Upper lobe of left lung (tissue), 6 donors: ENCODE data around the gene RPS15A. TPM values are rescaled to one million over a fixed set of nuclear protein-coding genes. Genes with fewer than 3 reads are reported as not detected.

Experiments
- ATAC-seq, 2 donors: fragments of 200-7000 bp; cut with Tn5 transposase; one replicate each; pipeline ENCODE4 v1.9.1; 2022; ENCODE audit warnings: mild to moderate bottlenecking in 2 of 2, moderate library complexity in 2 of 2; ENCODE audit not compliant: low FRiP score in 2 of 2
- DNase-seq, 2 donors: peaks; one replicate each; pipeline ENCODE4 v3.0.0-alpha.2; 2019 to 2020
- H3K27ac ChIP-seq, 4 donors: fragments of 200-600 bp; sonication (generic); one replicate each; pipeline ENCODE4 v1.5.1; 2016 to 2019
- H3K27me3 ChIP-seq, 4 donors: fragments of 200-600 bp; sonication (generic); one replicate each; pipeline ENCODE4 v1.5.1; 2017 to 2019
- H3K36me3 ChIP-seq, 4 donors: fragments of 200-600 bp; sonication (generic); one replicate each; pipeline ENCODE4 v1.5.1; 2016 to 2019
- H3K4me1 ChIP-seq, 4 donors: fragments of 200-600 bp; sonication (generic); one replicate each; pipeline ENCODE4 v1.5.1; 2018 to 2019
- H3K4me3 ChIP-seq, 4 donors: fragments of 200-600 bp; sonication (generic); one replicate each; pipeline ENCODE4 v1.5.1; 2017 to 2019; ENCODE audit warnings: mild to moderate bottlenecking in 2 of 4, moderate library complexity in 1 of 4
- H3K9me3 ChIP-seq, 4 donors: fragments of 200-600 bp; sonication (generic); one replicate each; pipeline ENCODE4 v1.5.1; 2018 to 2019
- CTCF ChIP-seq, 6 experiments: fragments of 450-650 bp in 4 of 6; fragments of 200-600 bp in 2 of 6; sonication (generic) in 2 of 6; IDR thresholded peaks; one replicate each; pipeline ENCODE4 v1.5.1; 2016 to 2019; ENCODE audit warnings: antibody characterized with exemption in 6 of 6
- EP300 ChIP-seq, 4 donors: sonication (generic); formaldehyde crosslinking; IDR thresholded peaks; one replicate each; pipeline ENCODE4 v1.5.1; 2017; ENCODE audit warnings: antibody characterized with exemption in 4 of 4, control low read depth in 2 of 4
- POLR2A ChIP-seq, 4 donors: fragments of 450-650 bp; IDR thresholded peaks; one replicate each; pipeline ENCODE4 v1.5.1; 2016 to 2017; ENCODE audit warnings: antibody characterized with exemption in 4 of 4, mild to moderate bottlenecking in 2 of 4
- POLR2AphosphoS5 ChIP-seq, 2 donors: sonication (generic); formaldehyde crosslinking; IDR thresholded peaks; one replicate each; pipeline ENCODE4 v1.5.1; 2017; ENCODE audit warnings: antibody characterized with exemption in 2 of 2
- WGBS, 2 donors: methylation state at CpG; one replicate each; pipeline ENCODE4 v1.1.5; 2017 to 2018; 5-methylcytosine and 5-hydroxymethylcytosine counted together
- total RNA-seq, 6 donors: library from RNA; depleted of rRNA in 4 of 6; stranded (reverse); fragments of >200 nt in 4 of 6; gene quantifications; one replicate each; pipeline versions ENCODE4 v1.1.0 to v1.2.1, GENCODE V29; 2016 to 2021
- donor health status: DM: no; HTN: no; CAD: no; lungs with moderate emphysema.
- donor health status: DM: no; HTN: yes; CAD: no; lungs with severe emphysema.

The RPS15A gene
- total RNA-seq, 6 donors from 2014 or later = 195 to 1,334 (median 859) TPM

- Histone ChIP-seq H3K27me3 (no peaks in the 10 kb centered on the region), H3K36me3 (peaks cover 0 to 21% (median 6%) of the 10 kb centered on the region in 4 donors), H3K4me3 (peak overlapping the region; percentile 93 to 98 (median 96)), H3K9me3 (no peaks in the 10 kb centered on the region), H3K27ac (peak overlapping the region; percentile 91 to 98 (median 94)), H3K4me1 (peaks cover 19 to 44% (median 32%) of the 10 kb centered on the region in 4 donors)
- DNase-seq = no peak
- TF ChIP-seq EP300 (IDR thresholded peaks at IDR 0.05) (no peak), POLR2A (IDR thresholded peaks at IDR 0.05) (no peak), POLR2AphosphoS5 (IDR thresholded peaks at IDR 0.05) (no peak)
- WGBS, 2 donors = 2 to 4% methylated on average over 8 of the region's 8 CpGs
- no peak for ATAC-seq
These were observed 10.2 kb upstream of the RPS15A start for GRCh38 chr16:18800293-18800692.

- H3K27ac ChIP-seq = peak overlapping the region in 1 of 4 donors; percentile 98
- H3K9me3 ChIP-seq = no peaks in the 10 kb centered on the region
- TF ChIP-seq EP300 (IDR thresholded peaks at IDR 0.05) = no peak
- no peak for TF ChIP-seq POLR2AphosphoS5 (IDR thresholded peaks at IDR 0.05)
- no peak for TF ChIP-seq POLR2A (IDR thresholded peaks at IDR 0.05)
- TF ChIP-seq CTCF (IDR thresholded peaks at IDR 0.05) = no peak
- peaks cover 19 to 39% (median 31%) of the 10 kb centered on the region in 4 donors for H3K4me1 ChIP-seq
- H3K36me3 ChIP-seq = peaks cover 0 to 29% (median 8%) of the 10 kb centered on the region in 4 donors
- peak overlapping the region in 1 of 4 donors; percentile 97 for H3K4me3 ChIP-seq
- WGBS, 2 donors = 77 to 79% methylated on average over 3 of the region's 3 CpGs
- ATAC-seq (no peak), DNase-seq (no peak)
- no peaks in the 10 kb centered on the region for H3K27me3 ChIP-seq
These were observed 9.4 kb upstream of the RPS15A start for GRCh38 chr16:18799500-18799899.

- Histone ChIP-seq H3K36me3 (peaks cover 13 to 47% (median 22%) of the 10 kb centered on the region in 4 donors), H3K9me3 (no peaks in the 10 kb centered on the region), H3K4me1 (peaks cover 17 to 36% (median 29%) of the 10 kb centered on the region in 4 donors), H3K27me3 (no peaks in the 10 kb centered on the region), H3K4me3 (no peak overlapping the region), H3K27ac (no peak overlapping the region)
- DNase-seq (no peak), ATAC-seq (no peak)
- 81% methylated on average over 4 of the region's 4 CpGs for WGBS, 2 donors
- TF ChIP-seq CTCF (IDR thresholded peaks at IDR 0.05) (no peak), POLR2AphosphoS5 (IDR thresholded peaks at IDR 0.05) (no peak), EP300 (IDR thresholded peaks at IDR 0.05) (no peak), POLR2A (IDR thresholded peaks at IDR 0.05) (no peak)
These were observed 7.6 kb upstream of the RPS15A start for GRCh38 chr16:18797746-18798145.

DNA sequence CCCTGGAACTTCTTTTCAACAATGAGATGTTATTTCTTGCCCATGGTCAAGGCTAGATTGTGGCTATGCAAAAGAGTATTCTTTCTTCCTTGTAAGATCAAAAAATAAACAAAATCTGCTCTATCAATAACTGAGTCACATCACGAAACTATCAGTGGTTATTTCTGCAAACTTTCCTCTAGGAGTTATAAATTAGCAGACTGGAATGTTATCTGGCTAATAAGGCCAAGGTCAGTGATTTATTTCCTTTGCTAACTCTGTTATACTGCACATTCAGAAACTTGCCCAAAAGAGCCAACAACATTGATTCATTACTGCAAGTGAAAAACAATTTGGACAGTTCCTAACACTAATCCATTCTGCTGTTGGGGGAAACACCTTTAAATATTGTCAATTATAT, 6.2 kb upstream of the RPS15A start:
- 86 to 87% methylated on average over 1 of the region's 1 CpG for WGBS, 2 donors
- no peaks in the 10 kb centered on the region for H3K27me3 ChIP-seq
- H3K27ac ChIP-seq = no peak overlapping the region
- ATAC-seq (no peak), DNase-seq (no peak)
- no peak overlapping the region for H3K4me3 ChIP-seq
- H3K4me1 ChIP-seq = peaks cover 10 to 25% (median 22%) of the 10 kb centered on the region in 4 donors
- TF ChIP-seq EP300 (IDR thresholded peaks at IDR 0.05) (no peak), CTCF (IDR thresholded peaks at IDR 0.05) (no peak), POLR2A (IDR thresholded peaks at IDR 0.05) (no peak), POLR2AphosphoS5 (IDR thresholded peaks at IDR 0.05) (no peak)
- no peaks in the 10 kb centered on the region for H3K9me3 ChIP-seq
- H3K36me3 ChIP-seq = peaks cover 14 to 56% (median 24%) of the 10 kb centered on the region in 4 donors

DNA sequence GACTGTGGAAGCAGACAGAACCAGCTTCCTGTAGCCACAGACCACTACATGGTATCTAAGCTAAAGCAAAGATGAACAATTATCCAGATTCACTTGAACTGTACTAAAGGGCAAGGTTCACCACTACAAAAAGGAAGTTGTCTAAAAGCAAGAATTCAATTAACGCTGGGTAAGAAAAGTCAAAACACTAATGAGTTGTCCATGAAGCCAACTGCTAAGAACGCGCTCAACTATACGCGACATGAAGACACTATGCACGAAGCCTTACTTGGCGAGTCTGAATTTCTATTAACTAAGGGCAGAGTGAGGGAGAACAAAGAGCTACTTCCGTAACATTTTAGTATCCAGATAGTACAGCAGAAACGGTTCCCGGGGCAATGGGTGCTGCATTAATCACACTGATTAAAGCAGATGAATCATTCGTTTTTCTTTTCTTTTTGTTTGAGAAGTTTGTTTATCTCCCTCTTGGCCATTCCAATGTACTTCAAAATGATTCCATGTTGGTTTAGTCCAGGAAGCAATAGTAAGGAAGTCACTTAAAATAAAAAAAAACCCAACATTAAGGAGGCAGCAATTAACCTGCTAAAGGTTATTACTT, 2.8 kb upstream of the RPS15A start:
- Histone ChIP-seq H3K27me3 (no peaks in the 10 kb centered on the region), H3K36me3 (peaks cover 20 to 60% (median 29%) of the 10 kb centered on the region in 4 donors), H3K27ac (no peak overlapping the region), H3K4me3 (no peak overlapping the region), H3K4me1 (peaks cover 13 to 18% (median 15%) of the 10 kb centered on the region in 4 donors), H3K9me3 (no peaks in the 10 kb centered on the region)
- DNase-seq (no peak), ATAC-seq (no peak)
- WGBS, 2 donors = 93% methylated on average over 11 of the region's 11 CpGs
- TF ChIP-seq CTCF (IDR thresholded peaks at IDR 0.05) (no peak), POLR2A (IDR thresholded peaks at IDR 0.05) (no peak), POLR2AphosphoS5 (IDR thresholded peaks at IDR 0.05) (no peak), EP300 (IDR thresholded peaks at IDR 0.05) (no peak)
